SW 1271 (cell line): ENCODE results near the gene SUMF1.

ENCODE experiments used
- DNase-seq, 2 experiments: peaks; one replicate each; lab custom pipeline; 2025; lab: John Stamatoyannopoulos, UW

The SUMF1 gene

GRCh38 chr3:4466741-4467521, at the start of gene SUMF1:
Gene SUMF1, minus strand, starts transcription at chr3:4467269. Its CDS starts 24 bp downstream, at chr3:4467245.
- peak; percentile 14 to 82 for DNase-seq

DNA sequence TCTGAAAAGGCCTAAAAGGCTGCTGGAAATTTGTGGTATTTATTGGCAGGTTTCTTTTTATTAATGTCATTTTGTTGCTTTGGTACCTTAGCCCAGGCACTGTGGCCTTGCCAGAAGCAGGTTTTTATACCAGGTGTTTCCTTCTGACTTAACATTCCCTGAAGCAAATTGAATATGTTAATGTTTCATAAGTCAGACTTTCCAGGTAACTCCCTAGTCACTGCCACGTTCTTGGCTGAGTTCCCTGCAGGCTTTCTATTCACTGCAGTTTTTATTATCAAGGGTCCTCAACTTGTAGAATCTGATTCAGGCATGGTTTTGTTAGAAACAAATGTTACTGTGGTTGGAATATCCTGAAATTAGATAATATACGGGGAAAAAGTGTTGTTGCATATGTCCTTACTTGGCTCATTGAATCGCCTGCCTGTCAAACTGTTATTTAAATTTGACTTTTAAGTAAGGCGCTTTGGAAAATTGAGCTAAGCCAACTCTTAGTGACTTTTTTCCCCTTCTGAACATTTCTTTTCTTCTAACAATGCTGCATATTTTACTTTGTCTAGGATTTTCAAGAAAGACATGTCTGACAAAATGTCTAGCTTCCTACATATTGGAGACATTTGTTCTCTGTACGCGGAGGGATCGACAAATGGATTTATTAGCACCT, 49.0 kb upstream of the SUMF1 start:
- DNase-seq: no peak

DNA sequence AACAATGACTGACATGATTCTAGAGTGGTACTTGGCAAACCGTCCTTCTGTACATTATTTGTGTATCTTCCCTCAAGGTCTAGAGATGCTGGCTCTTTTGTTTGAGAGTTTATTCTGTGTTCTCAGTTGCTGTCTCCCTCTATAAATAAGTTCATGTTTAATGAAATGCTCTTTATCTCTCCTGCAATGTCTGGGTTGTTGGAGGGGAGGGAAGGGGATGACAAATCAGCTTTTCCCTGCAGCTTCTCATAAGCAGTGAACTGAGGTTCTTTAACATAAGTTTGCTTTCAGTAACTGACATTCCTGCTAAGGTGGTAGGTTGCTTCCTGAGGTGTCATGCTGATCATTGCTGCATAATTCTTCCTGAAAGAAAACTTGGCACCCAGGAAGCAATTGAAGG, 47.8 kb upstream of the SUMF1 start:
- no peak for DNase-seq

GRCh38 chr3:4514321-4514720, 47.3 kb upstream of the SUMF1 start:
- DNase-seq: no peak

- DNase-seq: no peak
Measured at GRCh38 chr3:4512895-4513616, 46.0 kb upstream of the SUMF1 start.

GRCh38 chr3:4511491-4512262, 44.6 kb upstream of the SUMF1 start:
- no peak for DNase-seq

DNA sequence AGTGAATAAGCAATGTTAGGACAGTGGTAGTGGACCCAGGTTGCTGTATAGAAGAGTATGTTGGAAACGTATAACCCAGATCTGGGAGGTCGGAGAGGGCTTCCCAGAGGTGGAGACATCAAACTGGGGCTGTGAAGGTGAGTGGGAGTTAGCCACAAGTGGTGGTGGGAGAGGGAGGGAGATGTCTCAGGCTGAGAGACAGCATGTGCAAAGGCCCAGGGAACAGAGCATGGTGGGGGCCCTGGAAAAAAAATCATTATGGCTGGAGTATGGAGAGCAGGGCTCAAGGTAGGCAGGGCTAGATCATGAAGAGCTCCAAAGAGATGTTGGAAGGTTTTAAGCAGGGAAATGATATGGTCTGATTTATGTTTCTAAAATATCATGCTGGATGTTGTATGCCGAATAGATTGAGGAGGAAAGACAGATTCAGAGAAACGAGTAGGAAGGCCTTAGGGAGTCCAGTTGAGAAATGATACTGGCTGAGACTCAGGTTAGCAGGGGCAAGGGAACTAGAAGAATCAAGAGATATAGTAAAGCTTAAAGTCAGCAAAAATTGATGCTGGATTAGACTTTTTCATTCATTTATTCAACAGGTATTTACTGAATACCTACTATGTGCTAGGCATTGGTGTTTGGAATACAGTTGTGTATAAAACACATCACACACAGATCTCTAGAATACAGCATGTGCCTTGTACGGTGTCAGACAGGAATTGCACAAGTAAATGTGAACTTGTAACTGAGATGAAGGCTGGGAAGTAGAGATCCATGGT, 43.1 kb upstream of the SUMF1 start:
- DNase-seq: no peak

GRCh38 chr3:4509043-4509442, 42.0 kb upstream of the SUMF1 start:
- no peak for DNase-seq

GRCh38 chr3:4508048-4508981, 41.2 kb upstream of the SUMF1 start:
- no peak for DNase-seq

DNA sequence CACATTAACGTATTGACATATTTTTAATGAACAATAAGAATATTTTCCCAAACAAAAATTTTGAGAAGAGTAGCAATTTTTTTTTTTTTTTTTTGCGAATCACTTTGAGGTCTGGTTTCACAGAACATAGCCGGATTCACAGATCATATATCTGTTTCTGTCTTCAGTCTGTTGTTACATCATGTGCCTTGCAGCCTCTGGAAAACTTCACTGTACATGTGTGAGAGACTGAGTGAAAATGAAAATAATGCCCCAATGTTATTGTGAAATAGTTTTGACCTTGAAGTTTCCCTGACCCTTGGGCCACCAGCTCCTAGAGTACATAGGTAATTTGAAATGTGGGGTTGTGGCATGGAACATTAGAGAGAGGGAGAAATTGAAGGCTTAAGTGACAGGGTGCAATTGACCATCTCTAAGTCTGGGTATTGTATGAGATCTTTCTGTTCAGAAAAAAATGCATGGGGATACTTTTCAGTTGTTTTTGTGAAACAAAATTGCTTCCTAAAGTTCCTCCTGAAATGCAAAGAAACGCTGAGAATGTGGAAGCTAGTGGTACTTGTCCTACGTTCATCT, 40.0 kb upstream of the SUMF1 start:
- DNase-seq: no peak

DNA sequence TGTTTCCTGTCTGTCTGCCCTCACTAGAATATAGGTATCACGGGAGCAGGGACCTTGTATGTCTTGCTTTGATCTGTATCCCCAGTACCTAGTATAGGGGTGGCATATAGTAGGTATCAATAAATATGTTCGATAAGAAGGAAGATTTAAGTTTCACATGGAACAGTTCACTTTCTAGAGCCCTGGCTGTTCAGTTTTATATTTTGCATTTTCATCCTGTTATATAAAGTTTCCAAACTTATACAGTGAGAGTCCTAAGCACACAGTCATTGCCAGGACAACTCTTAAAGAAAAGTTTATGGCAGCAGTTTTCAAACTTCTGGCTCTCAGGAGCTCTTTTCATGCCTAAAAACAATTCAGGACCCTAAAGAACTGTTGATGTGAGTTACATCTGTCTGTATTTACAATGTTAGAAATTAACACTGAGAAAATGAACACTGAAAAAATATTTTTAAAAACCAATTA, 39.5 kb upstream of the SUMF1 start:
- DNase-seq: no peak

- no peak for DNase-seq
Measured at GRCh38 chr3:4505688-4506558, 38.9 kb upstream of the SUMF1 start.

GRCh38 chr3:4504340-4505261, 37.5 kb upstream of the SUMF1 start:
- DNase-seq: no peak

DNA sequence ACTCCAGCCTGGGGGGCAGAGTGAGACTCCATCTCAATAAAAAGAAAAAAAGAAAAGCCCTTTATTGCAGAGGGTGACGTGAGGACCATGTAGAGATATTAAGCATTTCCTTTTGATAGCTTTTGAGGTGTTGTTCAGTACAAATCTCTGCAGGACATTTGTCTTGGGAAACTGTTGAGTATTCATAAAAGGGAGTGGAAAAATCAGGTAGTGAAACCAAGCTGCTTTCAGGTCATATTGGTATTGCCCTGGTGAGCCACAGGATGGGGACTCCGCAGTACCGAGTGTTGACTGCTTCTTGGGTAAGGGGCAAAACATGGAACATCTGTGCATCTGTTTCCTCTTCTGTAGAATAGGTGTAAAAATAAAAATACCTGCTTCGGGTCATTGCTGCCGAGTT, 36.0 kb upstream of the SUMF1 start:
- no peak for DNase-seq

GRCh38 chr3:4501927-4502326, 34.9 kb upstream of the SUMF1 start:
- DNase-seq: no peak

DNA sequence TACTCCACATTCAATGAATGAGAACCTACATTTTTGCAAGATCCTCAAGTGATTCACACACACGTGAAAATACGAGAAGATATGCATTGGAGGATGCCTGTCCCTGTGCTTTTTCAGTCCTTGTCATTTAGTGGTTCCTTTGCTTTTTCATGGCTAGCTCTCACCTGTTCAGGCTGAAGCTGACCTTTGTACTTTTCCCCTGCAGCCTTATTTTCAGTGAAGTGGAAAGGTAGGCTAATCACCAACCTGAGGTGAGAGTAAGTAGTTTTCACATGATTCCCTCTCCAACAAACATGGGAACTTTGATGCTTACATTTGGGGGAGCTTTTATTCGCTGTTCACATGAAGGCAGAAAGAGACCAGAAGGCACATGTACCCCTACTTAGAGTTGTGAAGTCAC, 34.4 kb upstream of the SUMF1 start:
- no peak for DNase-seq

GRCh38 chr3:4498446-4498845, 31.4 kb upstream of the SUMF1 start:
- no peak for DNase-seq

DNA sequence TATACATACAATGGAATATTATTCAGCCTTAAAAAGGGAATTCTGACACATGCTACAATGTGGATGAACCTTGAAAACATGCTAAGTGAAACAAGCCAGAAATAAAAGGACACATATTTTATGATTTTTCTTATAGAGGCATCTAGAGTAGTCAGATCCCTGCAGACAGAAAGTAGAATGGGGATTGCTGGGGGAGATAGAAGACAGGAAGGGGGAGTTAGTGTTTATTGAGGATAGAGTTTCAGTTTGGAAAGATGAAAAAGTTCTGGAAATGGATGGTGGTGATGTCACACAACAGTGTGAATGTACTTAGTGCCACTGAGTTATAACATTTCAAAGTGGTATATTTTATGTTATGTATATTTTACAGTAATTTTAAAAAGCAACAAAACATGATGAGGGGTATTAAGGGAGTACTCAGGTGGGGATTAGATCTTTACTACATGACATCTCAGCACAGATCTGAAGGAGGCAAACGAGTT, 30.8 kb upstream of the SUMF1 start:
- no peak for DNase-seq
